ENCODE measurements around the gene SPSB2. TPM values are rescaled to one million over a fixed set of nuclear protein-coding genes. Genes with fewer than 3 reads are reported as not detected.

Gene SPSB2
- polyA plus RNA-seq, 1 donor from 2014 or later, result 10.6 TPM

Other genes starting within 250 kb of the SPSB2 start
- 63.6 TPM for gene LPAR5, start 237.3 kb downstream of the SPSB2 start, polyA plus RNA-seq
- gene ACRBP, start 225.9 kb downstream of the SPSB2 start, polyA plus RNA-seq, result 5.8 TPM
- 76.6 TPM for gene ING4, start 210.2 kb downstream of the SPSB2 start, polyA plus RNA-seq
- gene ZNF384, start 183.9 kb downstream of the SPSB2 start, polyA plus RNA-seq, result 32.5 TPM
- gene PIANP, start 172.5 kb downstream of the SPSB2 start, polyA plus RNA-seq, result not detected
- gene COPS7A, start 149.3 kb downstream of the SPSB2 start, polyA plus RNA-seq, result 36.8 TPM
- 152 TPM for gene MLF2, start 120.2 kb downstream of the SPSB2 start, polyA plus RNA-seq
- gene PTMS, start 106.9 kb downstream of the SPSB2 start, polyA plus RNA-seq, result 2.5 TPM
- 0.88 TPM for gene LAG3, start 100.8 kb downstream of the SPSB2 start, polyA plus RNA-seq
- 6.6 TPM for gene CD4, start 83.8 kb downstream of the SPSB2 start, polyA plus RNA-seq
- gene GPR162, start 51.5 kb downstream of the SPSB2 start, polyA plus RNA-seq, result not detected
- gene P3H3, start 44.9 kb downstream of the SPSB2 start, polyA plus RNA-seq, result not detected
- not detected for gene GNB3, start 32.4 kb downstream of the SPSB2 start, polyA plus RNA-seq
- gene CDCA3, start 22.0 kb downstream of the SPSB2 start, polyA plus RNA-seq, result 0.60 TPM
- gene USP5, start 21.2 kb downstream of the SPSB2 start, polyA plus RNA-seq, result 33.2 TPM
- 490 TPM for gene TPI1, start 5.8 kb downstream of the SPSB2 start, polyA plus RNA-seq
- gene LRRC23, start 31.5 kb upstream of the SPSB2 start, polyA plus RNA-seq, result 4.9 TPM
- gene ENO2, start 41.3 kb upstream of the SPSB2 start, polyA plus RNA-seq, result 21.7 TPM
- gene ATN1, start 54.7 kb upstream of the SPSB2 start, polyA plus RNA-seq, result 1.4 TPM
- not detected for gene RNU7-1, start 70.5 kb upstream of the SPSB2 start, polyA plus RNA-seq
- gene C12orf57, start 70.7 kb upstream of the SPSB2 start, polyA plus RNA-seq, result 141 TPM
- 1,038 TPM for gene PTPN6, start 78.1 kb upstream of the SPSB2 start, polyA plus RNA-seq
- 123 TPM for gene PHB2, start 97.4 kb upstream of the SPSB2 start, polyA plus RNA-seq
- gene EMG1, start 97.6 kb upstream of the SPSB2 start, polyA plus RNA-seq, result 62.0 TPM
- gene LPCAT3, start 145.2 kb upstream of the SPSB2 start, polyA plus RNA-seq, result 11.6 TPM
- not detected for gene C1S, start 187.4 kb upstream of the SPSB2 start, polyA plus RNA-seq
- gene C1R, start 219.1 kb upstream of the SPSB2 start, polyA plus RNA-seq, result not detected
- 8.2 TPM for gene C1RL, start 235.9 kb upstream of the SPSB2 start, polyA plus RNA-seq

Data from IgD-negative memory B cell (primary cell).